Coronary artery (tissue), 2 donors: Measurements from ENCODE around the gene PSMA7.

Experiments used
- DNase-seq: peaks from one replicate; pipeline ENCODE4 v3.0.0-alpha.2; 2017; ENCODE audit warnings: low spot score
- H3K27ac ChIP-seq, 2 donors: fragments of 200-600 bp; sonication (generic); one replicate each; pipeline ENCODE4 v1.5.1; 2016 to 2019
- H3K4me3 ChIP-seq: fragments of 200-600 bp; sonication (generic); 2 replicates; pipeline ENCODE4 v1.5.1; 2016; ENCODE audit warnings: mild to moderate bottlenecking, moderate library complexity
- CTCF ChIP-seq: fragments of 200-600 bp; sonication (generic); IDR thresholded peaks from one replicate; pipeline ENCODE4 v1.5.1; 2019; ENCODE audit warnings: antibody characterized with exemption

PSMA7 gene

GRCh38 chr20:62183426-62184142 is 40.4 kb upstream of the PSMA7 start:
- no peak for DNase-seq
- no peak for TF ChIP-seq CTCF
- Histone ChIP-seq H3K4me3 (peak overlapping the region; percentile 99), H3K27ac (peak overlapping the region; percentile 91 to 96)

GRCh38 chr20:62182469-62183425 is 39.6 kb upstream of the PSMA7 start, which contains the start of gene MTG2:
Gene MTG2 (plus strand): TSS chr20:62183028. CDS start chr20:62193421, 10,393 bp downstream.
- peak within 1 kb of the TSS; percentile 99 for H3K4me3 ChIP-seq
- peak within 1 kb of the TSS; percentile 91 to 96 for H3K27ac ChIP-seq
- DNase-seq = peak; percentile 94
- no peak for TF ChIP-seq CTCF

- no peak for DNase-seq
- TF ChIP-seq CTCF = no peak
- peak overlapping the region in 1 of 2 donors; percentile 91 for H3K27ac ChIP-seq
- H3K4me3 ChIP-seq = peak overlapping the region; percentile 99
Measured at GRCh38 chr20:62181808-62182207, 38.6 kb upstream of the PSMA7 start.

- no peak for DNase-seq
- TF ChIP-seq CTCF = no peak
- Histone ChIP-seq H3K4me3 (no peak overlapping the region), H3K27ac (no peak overlapping the region)
Measured at GRCh38 chr20:62179162-62179504, 35.9 kb upstream of the PSMA7 start.

GRCh38 chr20:62178316-62179161 is 35.3 kb upstream of the PSMA7 start:
- no peak for TF ChIP-seq CTCF
- DNase-seq = no peak
- Histone ChIP-seq H3K4me3 (no peak overlapping the region), H3K27ac (no peak overlapping the region)

GRCh38 chr20:62177307-62177706 is 34.1 kb upstream of the PSMA7 start:
- no peak overlapping the region for H3K27ac ChIP-seq
- no peak overlapping the region for H3K4me3 ChIP-seq
- no peak for DNase-seq
- no peak for TF ChIP-seq CTCF
